ENCODE results near the gene TLR3. TPM values are rescaled to one million over a fixed set of nuclear protein-coding genes. Genes with fewer than 3 reads are reported as not detected.

The TLR3 gene
- polyA plus RNA-seq, 3 donors: 0.09 TPM; not detected in 2

GRCh38 chr4:186061921-186062320 lies 7.0 kb upstream of the TLR3 start:
- H3K9ac ChIP-seq (ENCODE audit: insufficient read depth, low read length, poor library complexity, severe bottlenecking): no peak overlapping the region
- no peak for TF ChIP-seq CTCF (IDR thresholded peaks at IDR 0.05)
- H2AFZ ChIP-seq (ENCODE audit: insufficient read depth, low read depth, low read length, poor library complexity, severe bottlenecking): no peak overlapping the region
- H3K79me2 ChIP-seq (ENCODE audit: insufficient read depth, low read length): no peaks in the 10 kb centered on the region
- intact Hi-C loops (cut with micrococcal nuclease): no loop called here
- no peak overlapping the region for H3K4me2 ChIP-seq (replicated peaks; ENCODE audit: extremely low read depth, low read length, poor library complexity, severe bottlenecking)
- no peak overlapping the region for H3K4me3 ChIP-seq (replicated peaks in 1 of 3; ENCODE audit: low read depth in 2 of 3, low read length in 3 of 3)
- Mint-ChIP-seq H3K27ac (no peak overlapping the region), H3K4me1 (peaks cover 8% of the 10 kb centered on the region), H3K27me3 (ENCODE audit: low read depth in 3 of 3) (peaks cover 3 to 9% (median 4%) of the 10 kb centered on the region in 3 donors), H3K36me3 (no peaks in the 10 kb centered on the region), H3K4me3 (no peak overlapping the region), H3K9me3 (peaks cover 4 to 11% (median 7%) of the 10 kb centered on the region in 7 donors)
- peaks cover 0 to 8% of the 10 kb centered on the region in 2 donors for H3K4me1 ChIP-seq (ENCODE audit: control insufficient read depth in 1 of 2, insufficient read depth in 2 of 2, low read length in 2 of 2)
- no peaks in the 10 kb centered on the region for H3K36me3 ChIP-seq (replicated peaks in 1 of 2; ENCODE audit: control insufficient read depth in 1 of 2, insufficient read depth in 2 of 2, low read length in 2 of 2)
- no CpG with 5 or more reads among the region's 4 CpGs for WGBS (ENCODE audit: insufficient coverage)
- H4K20me1 ChIP-seq (ENCODE audit: insufficient read depth, low read length): no peaks in the 10 kb centered on the region
- no peak overlapping the region for H3K27ac ChIP-seq (ENCODE audit: low read depth in 1 of 2, low read length in 2 of 2)
- peaks cover 0 to 3% of the 10 kb centered on the region in 2 donors for H3K9me3 ChIP-seq (replicated peaks in 1 of 2; ENCODE audit: control insufficient read depth in 1 of 2, insufficient read depth in 1 of 2, low read length in 2 of 2)
- no peaks in the 10 kb centered on the region for H3K27me3 ChIP-seq (ENCODE audit: control insufficient read depth in 2 of 2, insufficient read depth in 2 of 2, low read length in 2 of 2)
- DNase-seq: peak in 2 of 3 donors; percentile 30 to 34

DNA sequence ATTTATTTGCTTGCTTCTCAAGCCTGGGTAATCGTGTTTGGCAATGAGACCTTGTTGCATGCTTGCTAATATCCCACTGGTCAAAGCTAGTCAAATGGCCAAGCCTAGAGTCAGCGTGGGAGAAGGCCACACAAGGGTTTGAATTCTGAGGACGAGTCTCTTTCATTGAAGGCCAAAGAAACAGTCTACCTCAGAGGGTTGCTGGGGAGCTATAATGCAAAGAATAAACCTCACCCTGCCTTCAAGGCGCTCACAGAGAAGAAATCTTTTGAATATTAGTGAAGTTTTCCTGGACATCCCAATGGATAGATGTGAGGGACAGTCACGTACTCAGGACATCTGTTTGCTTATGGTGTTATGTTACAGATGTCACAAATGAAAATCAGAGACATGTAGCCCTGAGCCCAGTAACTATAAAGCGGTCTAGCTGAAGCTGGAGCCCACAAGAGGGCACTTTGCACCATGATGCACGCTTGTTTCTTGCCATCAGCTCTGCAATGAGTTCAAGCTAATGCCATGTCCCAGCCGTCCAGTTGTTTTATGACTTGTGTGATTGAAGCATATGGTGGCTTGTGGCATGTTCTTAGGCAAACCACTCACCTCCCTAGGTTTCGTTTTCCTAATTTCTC lies 1.1 kb upstream of the TLR3 start:
- intact Hi-C loops (cut with micrococcal nuclease): no loop called here
- DNase-seq: peak; percentile 5 to 13 (median 6)
- Mint-ChIP-seq H3K36me3 (no peaks in the 10 kb centered on the region), H3K4me3 (peak overlapping the region; percentile 74 to 97), H3K27me3 (ENCODE audit: low read depth in 3 of 3) (peaks cover 0 to 9% (median 7%) of the 10 kb centered on the region in 3 donors), H3K9me3 (peaks cover 0 to 3% (median 0%) of the 10 kb centered on the region in 7 donors), H3K4me1 (peaks cover 17% of the 10 kb centered on the region), H3K27ac (peak overlapping the region in 1 of 7 donors; percentile 21)
- Histone ChIP-seq H3K4me3 (replicated peaks in 1 of 3; ENCODE audit: low read depth in 2 of 3, low read length in 3 of 3) (peak overlapping the region; percentile 56 to 99 (median 90)), H3K36me3 (replicated peaks in 1 of 2; ENCODE audit: control insufficient read depth in 1 of 2, insufficient read depth in 2 of 2, low read length in 2 of 2) (no peaks in the 10 kb centered on the region), H3K4me1 (ENCODE audit: control insufficient read depth in 1 of 2, insufficient read depth in 2 of 2, low read length in 2 of 2) (peaks cover 9 to 14% of the 10 kb centered on the region in 2 donors), H2AFZ (ENCODE audit: insufficient read depth, low read depth, low read length, poor library complexity, severe bottlenecking) (peak overlapping the region; percentile 80), H3K4me2 (replicated peaks; ENCODE audit: extremely low read depth, low read length, poor library complexity, severe bottlenecking) (peak overlapping the region; percentile 91), H3K27ac (ENCODE audit: low read depth in 1 of 2, low read length in 2 of 2) (no peak overlapping the region), H3K9me3 (replicated peaks in 1 of 2; ENCODE audit: control insufficient read depth in 1 of 2, insufficient read depth in 1 of 2, low read length in 2 of 2) (no peaks in the 10 kb centered on the region), H3K9ac (ENCODE audit: insufficient read depth, low read length, poor library complexity, severe bottlenecking) (peak overlapping the region; percentile 67), H3K27me3 (ENCODE audit: control insufficient read depth in 2 of 2, insufficient read depth in 2 of 2, low read length in 2 of 2) (no peaks in the 10 kb centered on the region), H3K79me2 (ENCODE audit: insufficient read depth, low read length) (no peaks in the 10 kb centered on the region), H4K20me1 (ENCODE audit: insufficient read depth, low read length) (no peaks in the 10 kb centered on the region)
- 26% methylated on average over 4 of the region's 9 CpGs for WGBS (ENCODE audit: insufficient coverage)
- TF ChIP-seq CTCF (IDR thresholded peaks at IDR 0.05): no peak
